ENCODE data around the gene SMYD3.

The SMYD3 gene

DNA sequence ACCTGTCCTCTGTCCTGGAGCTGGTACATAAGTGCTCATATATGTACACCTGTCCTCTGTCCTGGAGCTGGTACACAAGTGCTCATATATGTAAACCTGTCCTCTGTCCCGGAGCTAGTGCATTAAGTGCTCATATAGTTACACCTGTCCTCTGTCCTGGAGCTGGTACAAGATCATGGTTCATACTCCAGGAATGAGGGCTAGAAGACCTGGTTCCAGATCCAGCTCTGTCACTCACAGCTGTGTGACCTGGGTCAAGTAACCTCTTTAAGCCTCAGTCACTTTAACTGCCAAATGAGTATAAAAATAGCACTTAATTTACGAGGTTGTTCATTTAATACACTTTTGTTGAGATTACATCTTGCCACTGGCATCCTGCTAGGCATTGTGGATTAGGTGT, 28.0 kb downstream of the SMYD3 start:
- no peaks in the 10 kb centered on the region for H3K36me3 ChIP-seq (ENCODE audit: control insufficient read depth in 5 of 5, insufficient read depth in 5 of 5, low read length in 5 of 5)
- H3K27me3 ChIP-seq (ENCODE audit: control insufficient read depth in 5 of 5, insufficient read depth in 4 of 5, low read length in 5 of 5): no peaks in the 10 kb centered on the region
- no peak overlapping the region for H3K4me3 ChIP-seq (ENCODE audit: low read depth in 1 of 5, low read length in 5 of 5)
- no peak overlapping the region for H3K27ac ChIP-seq (ENCODE audit: low read depth, low read length)
- no peaks in the 10 kb centered on the region for H3K9me3 ChIP-seq (ENCODE audit: control insufficient read depth in 5 of 5, low read length in 5 of 5)
- H3K9ac ChIP-seq (ENCODE audit: low read length in 5 of 5): no peak overlapping the region
- H3K4me1 ChIP-seq (ENCODE audit: control insufficient read depth in 5 of 5, insufficient read depth in 5 of 5, low read length in 5 of 5): peaks cover 0 to 6% (median 0%) of the 10 kb centered on the region in 5 donors

DNA sequence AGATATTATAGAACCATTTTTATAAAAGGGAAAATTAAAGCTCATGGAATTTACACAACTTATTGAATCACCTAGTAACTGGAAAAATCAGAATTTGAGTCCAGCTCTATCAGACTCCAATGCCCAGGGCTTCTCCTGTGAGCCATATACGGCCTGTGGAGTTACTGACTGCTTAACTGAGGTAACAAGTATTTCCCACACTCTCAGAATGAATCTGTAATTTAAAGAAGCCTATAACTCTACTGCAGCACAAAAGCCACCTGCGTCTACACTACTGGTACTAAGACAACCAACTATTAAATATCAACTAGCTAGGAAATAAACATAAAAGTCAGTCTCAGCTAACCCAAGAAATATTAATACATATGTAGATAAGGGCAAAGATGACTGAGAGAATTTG, 29.4 kb downstream of the SMYD3 start:
- Histone ChIP-seq H3K27me3 (ENCODE audit: control insufficient read depth in 5 of 5, insufficient read depth in 4 of 5, low read length in 5 of 5) (no peaks in the 10 kb centered on the region), H3K9me3 (ENCODE audit: control insufficient read depth in 5 of 5, low read length in 5 of 5) (no peaks in the 10 kb centered on the region), H3K27ac (ENCODE audit: low read depth, low read length) (no peak overlapping the region), H3K4me1 (ENCODE audit: control insufficient read depth in 5 of 5, insufficient read depth in 5 of 5, low read length in 5 of 5) (no peaks in the 10 kb centered on the region), H3K4me3 (ENCODE audit: low read depth in 1 of 5, low read length in 5 of 5) (no peak overlapping the region), H3K9ac (ENCODE audit: low read length in 5 of 5) (no peak overlapping the region), H3K36me3 (ENCODE audit: control insufficient read depth in 5 of 5, insufficient read depth in 5 of 5, low read length in 5 of 5) (no peaks in the 10 kb centered on the region)

DNA sequence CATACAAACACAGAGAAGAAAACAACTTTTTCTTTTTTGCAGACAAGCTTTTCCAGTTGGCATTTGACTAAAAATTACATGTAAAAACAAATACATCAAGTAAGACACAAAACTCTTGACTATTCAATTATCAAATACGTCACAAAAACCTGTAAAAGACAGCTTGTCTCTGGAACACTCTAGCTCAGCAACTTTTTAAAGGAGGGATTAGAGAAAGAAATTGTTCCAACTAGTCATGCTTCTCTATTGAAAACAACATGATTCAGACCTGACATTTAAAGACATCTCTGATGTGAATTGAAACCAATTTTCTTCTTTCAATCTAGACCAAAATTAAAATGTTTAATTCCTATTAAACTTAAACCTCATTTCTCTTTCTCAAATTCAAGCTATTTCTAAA, 30.3 kb downstream of the SMYD3 start:
- no peak overlapping the region for H3K27ac ChIP-seq (ENCODE audit: low read depth, low read length)
- no peaks in the 10 kb centered on the region for H3K36me3 ChIP-seq (ENCODE audit: control insufficient read depth in 5 of 5, insufficient read depth in 5 of 5, low read length in 5 of 5)
- H3K9ac ChIP-seq (ENCODE audit: low read length in 5 of 5): no peak overlapping the region
- no peaks in the 10 kb centered on the region for H3K4me1 ChIP-seq (ENCODE audit: control insufficient read depth in 5 of 5, insufficient read depth in 5 of 5, low read length in 5 of 5)
- H3K9me3 ChIP-seq (ENCODE audit: control insufficient read depth in 5 of 5, low read length in 5 of 5): no peaks in the 10 kb centered on the region
- no peaks in the 10 kb centered on the region for H3K27me3 ChIP-seq (ENCODE audit: control insufficient read depth in 5 of 5, insufficient read depth in 4 of 5, low read length in 5 of 5)
- no peak overlapping the region for H3K4me3 ChIP-seq (ENCODE audit: low read depth in 1 of 5, low read length in 5 of 5)

DNA sequence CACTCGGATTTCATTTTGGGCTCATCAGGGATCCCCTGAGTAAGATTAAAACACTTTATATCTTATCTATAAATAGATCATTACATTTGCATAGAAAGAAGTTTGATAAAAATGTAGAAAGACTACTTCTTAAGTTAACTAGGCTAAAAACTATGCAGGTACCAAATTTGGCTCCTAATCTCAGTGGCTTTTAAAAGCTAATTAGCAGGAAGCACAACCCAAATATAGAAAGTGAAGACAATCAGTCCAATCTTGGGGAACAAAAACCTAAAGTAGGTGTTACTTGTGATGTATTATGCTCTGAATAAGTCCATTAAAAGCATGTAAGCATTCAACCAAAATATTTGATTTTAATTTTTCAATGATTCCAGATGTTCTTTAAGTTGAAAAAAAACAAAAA, 35.4 kb downstream of the SMYD3 start:
- Histone ChIP-seq H3K9ac (ENCODE audit: low read length in 5 of 5) (no peak overlapping the region), H3K4me3 (ENCODE audit: low read depth in 1 of 5, low read length in 5 of 5) (no peak overlapping the region), H3K4me1 (ENCODE audit: control insufficient read depth in 5 of 5, insufficient read depth in 5 of 5, low read length in 5 of 5) (no peaks in the 10 kb centered on the region), H3K27me3 (ENCODE audit: control insufficient read depth in 5 of 5, insufficient read depth in 4 of 5, low read length in 5 of 5) (no peaks in the 10 kb centered on the region), H3K9me3 (ENCODE audit: control insufficient read depth in 5 of 5, low read length in 5 of 5) (no peaks in the 10 kb centered on the region), H3K27ac (ENCODE audit: low read depth, low read length) (no peak overlapping the region), H3K36me3 (ENCODE audit: control insufficient read depth in 5 of 5, insufficient read depth in 5 of 5, low read length in 5 of 5) (no peaks in the 10 kb centered on the region)

DNA sequence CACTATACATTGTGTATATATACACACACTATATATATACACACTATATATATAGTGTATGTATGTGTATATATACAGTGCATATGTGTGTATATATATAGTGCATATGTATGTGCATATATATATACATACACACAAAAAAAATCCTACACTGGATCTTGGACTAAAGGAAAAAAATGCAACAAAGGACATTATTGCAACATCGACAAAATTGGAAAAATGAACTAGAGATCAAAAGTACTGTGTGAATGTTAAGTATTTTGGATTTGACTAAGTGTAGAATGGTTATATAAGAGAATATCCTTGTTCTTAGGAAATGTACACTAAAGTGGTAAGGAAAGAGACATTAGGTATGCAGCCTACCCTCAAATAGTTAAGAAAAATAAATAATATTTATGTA, 36.5 kb downstream of the SMYD3 start:
- H3K9me3 ChIP-seq (ENCODE audit: control insufficient read depth in 5 of 5, low read length in 5 of 5): no peaks in the 10 kb centered on the region
- H3K27me3 ChIP-seq (ENCODE audit: control insufficient read depth in 5 of 5, insufficient read depth in 4 of 5, low read length in 5 of 5): no peaks in the 10 kb centered on the region
- no peak overlapping the region for H3K4me3 ChIP-seq (ENCODE audit: low read depth in 1 of 5, low read length in 5 of 5)
- no peak overlapping the region for H3K27ac ChIP-seq (ENCODE audit: low read depth, low read length)
- H3K9ac ChIP-seq (ENCODE audit: low read length in 5 of 5): no peak overlapping the region
- no peaks in the 10 kb centered on the region for H3K36me3 ChIP-seq (ENCODE audit: control insufficient read depth in 5 of 5, insufficient read depth in 5 of 5, low read length in 5 of 5)
- no peaks in the 10 kb centered on the region for H3K4me1 ChIP-seq (ENCODE audit: control insufficient read depth in 5 of 5, insufficient read depth in 5 of 5, low read length in 5 of 5)

DNA sequence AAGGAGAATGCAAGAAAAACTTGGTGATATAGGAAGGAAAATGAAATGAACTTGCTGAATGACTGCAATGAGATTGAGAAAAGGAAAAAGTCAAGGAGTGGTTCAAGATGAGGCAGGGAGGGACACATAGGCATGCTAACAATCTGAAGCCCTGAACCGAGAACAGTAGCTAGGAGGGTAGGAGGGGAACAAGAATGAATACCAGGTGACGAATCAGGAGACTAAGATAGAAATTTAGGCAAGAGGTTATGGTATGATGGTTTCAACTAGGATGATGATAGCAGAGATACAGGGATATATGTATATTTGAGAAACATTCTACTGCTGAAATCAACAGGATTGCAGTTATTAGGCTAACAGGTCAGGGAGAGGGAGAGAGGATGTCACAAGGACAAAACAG, 44.1 kb downstream of the SMYD3 start:
- H3K27me3 ChIP-seq (ENCODE audit: control insufficient read depth in 5 of 5, insufficient read depth in 4 of 5, low read length in 5 of 5): peaks cover 0 to 5% (median 0%) of the 10 kb centered on the region in 5 donors
- no peak overlapping the region for H3K4me3 ChIP-seq (ENCODE audit: low read depth in 1 of 5, low read length in 5 of 5)
- peaks cover 0 to 15% (median 7%) of the 10 kb centered on the region in 5 donors for H3K4me1 ChIP-seq (ENCODE audit: control insufficient read depth in 5 of 5, insufficient read depth in 5 of 5, low read length in 5 of 5)
- H3K9me3 ChIP-seq (ENCODE audit: control insufficient read depth in 5 of 5, low read length in 5 of 5): peaks cover 0 to 2% (median 0%) of the 10 kb centered on the region in 5 donors
- no peaks in the 10 kb centered on the region for H3K36me3 ChIP-seq (ENCODE audit: control insufficient read depth in 5 of 5, insufficient read depth in 5 of 5, low read length in 5 of 5)
- no peak overlapping the region for H3K9ac ChIP-seq (ENCODE audit: low read length in 5 of 5)
- no peak overlapping the region for H3K27ac ChIP-seq (ENCODE audit: low read depth, low read length)

DNA sequence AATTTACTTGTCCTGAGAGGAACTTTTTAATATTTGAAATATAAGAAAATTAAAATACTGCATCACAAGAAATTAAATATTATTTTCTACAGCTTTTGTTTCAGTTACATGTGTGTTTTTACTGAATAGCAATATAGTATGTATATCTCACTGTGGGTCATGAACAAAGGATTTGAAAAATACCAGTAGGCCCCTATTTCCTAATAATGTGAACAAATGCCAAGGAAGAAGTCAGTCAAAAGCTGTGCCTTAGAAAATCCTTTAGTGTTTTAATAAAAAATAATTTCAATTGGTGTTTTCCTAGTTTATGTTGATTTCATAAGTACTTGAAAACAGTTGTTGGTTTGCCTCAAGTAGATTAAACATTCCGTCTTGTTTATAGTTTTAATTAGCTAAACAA, 46.7 kb downstream of the SMYD3 start:
- peaks cover 0 to 15% (median 7%) of the 10 kb centered on the region in 5 donors for H3K4me1 ChIP-seq (ENCODE audit: control insufficient read depth in 5 of 5, insufficient read depth in 5 of 5, low read length in 5 of 5)
- H3K27me3 ChIP-seq (ENCODE audit: control insufficient read depth in 5 of 5, insufficient read depth in 4 of 5, low read length in 5 of 5): peaks cover 0 to 5% (median 0%) of the 10 kb centered on the region in 5 donors
- no peak overlapping the region for H3K4me3 ChIP-seq (ENCODE audit: low read depth in 1 of 5, low read length in 5 of 5)
- no peak overlapping the region for H3K27ac ChIP-seq (ENCODE audit: low read depth, low read length)
- peaks cover 0 to 2% (median 0%) of the 10 kb centered on the region in 5 donors for H3K9me3 ChIP-seq (ENCODE audit: control insufficient read depth in 5 of 5, low read length in 5 of 5)
- H3K9ac ChIP-seq (ENCODE audit: low read length in 5 of 5): no peak overlapping the region
- H3K36me3 ChIP-seq (ENCODE audit: control insufficient read depth in 5 of 5, insufficient read depth in 5 of 5, low read length in 5 of 5): no peaks in the 10 kb centered on the region

DNA sequence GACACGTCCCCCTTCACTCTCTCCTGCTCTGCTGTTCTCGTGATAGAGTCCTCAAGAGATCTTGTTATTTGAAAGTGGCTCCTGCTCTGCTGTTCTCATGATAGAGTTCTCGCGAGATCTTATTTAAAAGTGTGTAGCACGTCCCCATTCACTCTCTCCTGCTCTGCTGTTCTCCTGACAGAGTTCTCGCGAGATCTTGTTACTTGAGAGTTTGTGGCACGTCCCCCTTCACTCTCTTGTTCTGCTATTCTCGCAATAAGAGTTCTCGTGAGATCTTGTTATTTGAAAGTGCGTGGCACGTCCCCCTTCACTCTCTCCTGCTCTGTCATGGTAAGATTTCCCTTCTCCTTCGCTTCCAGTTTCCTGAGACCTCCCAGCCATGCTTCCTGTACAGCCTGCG, 47.9 kb downstream of the SMYD3 start:
- Histone ChIP-seq H3K27me3 (ENCODE audit: control insufficient read depth in 5 of 5, insufficient read depth in 4 of 5, low read length in 5 of 5) (peaks cover 0 to 5% (median 0%) of the 10 kb centered on the region in 5 donors), H3K9me3 (ENCODE audit: control insufficient read depth in 5 of 5, low read length in 5 of 5) (peaks cover 0 to 2% (median 0%) of the 10 kb centered on the region in 5 donors), H3K4me1 (ENCODE audit: control insufficient read depth in 5 of 5, insufficient read depth in 5 of 5, low read length in 5 of 5) (peaks cover 0 to 15% (median 7%) of the 10 kb centered on the region in 5 donors), H3K4me3 (ENCODE audit: low read depth in 1 of 5, low read length in 5 of 5) (no peak overlapping the region), H3K9ac (ENCODE audit: low read length in 5 of 5) (peak overlapping the region in 1 of 5 donors; percentile 57), H3K27ac (ENCODE audit: low read depth, low read length) (no peak overlapping the region), H3K36me3 (ENCODE audit: control insufficient read depth in 5 of 5, insufficient read depth in 5 of 5, low read length in 5 of 5) (no peaks in the 10 kb centered on the region)

DNA sequence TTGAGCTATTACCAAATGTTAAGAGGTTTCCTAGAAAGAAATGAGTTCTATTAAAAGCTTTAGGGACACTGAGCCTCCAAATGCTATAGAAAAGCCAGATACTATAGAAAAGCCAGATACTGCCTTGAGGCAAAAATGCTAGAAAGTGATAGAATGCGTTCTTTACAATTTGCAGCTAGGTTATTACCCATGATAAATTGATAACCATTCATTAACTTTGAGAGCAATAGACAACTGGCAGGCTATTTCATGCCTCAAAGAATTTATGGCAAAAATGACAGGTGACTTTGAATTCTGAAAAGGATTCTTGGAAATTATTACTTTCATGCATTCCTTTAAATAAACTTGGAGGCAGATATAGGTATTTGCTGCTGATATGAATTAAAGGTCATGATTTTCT, 51.6 kb downstream of the SMYD3 start:
- Histone ChIP-seq H3K27me3 (ENCODE audit: control insufficient read depth in 5 of 5, insufficient read depth in 4 of 5, low read length in 5 of 5) (peaks cover 0 to 5% (median 0%) of the 10 kb centered on the region in 5 donors), H3K9me3 (ENCODE audit: control insufficient read depth in 5 of 5, low read length in 5 of 5) (peaks cover 0 to 2% (median 0%) of the 10 kb centered on the region in 5 donors), H3K27ac (ENCODE audit: low read depth, low read length) (no peak overlapping the region), H3K36me3 (ENCODE audit: control insufficient read depth in 5 of 5, insufficient read depth in 5 of 5, low read length in 5 of 5) (no peaks in the 10 kb centered on the region), H3K9ac (ENCODE audit: low read length in 5 of 5) (no peak overlapping the region), H3K4me1 (ENCODE audit: control insufficient read depth in 5 of 5, insufficient read depth in 5 of 5, low read length in 5 of 5) (peaks cover 0 to 7% (median 2%) of the 10 kb centered on the region in 5 donors), H3K4me3 (ENCODE audit: low read depth in 1 of 5, low read length in 5 of 5) (no peak overlapping the region)

DNA sequence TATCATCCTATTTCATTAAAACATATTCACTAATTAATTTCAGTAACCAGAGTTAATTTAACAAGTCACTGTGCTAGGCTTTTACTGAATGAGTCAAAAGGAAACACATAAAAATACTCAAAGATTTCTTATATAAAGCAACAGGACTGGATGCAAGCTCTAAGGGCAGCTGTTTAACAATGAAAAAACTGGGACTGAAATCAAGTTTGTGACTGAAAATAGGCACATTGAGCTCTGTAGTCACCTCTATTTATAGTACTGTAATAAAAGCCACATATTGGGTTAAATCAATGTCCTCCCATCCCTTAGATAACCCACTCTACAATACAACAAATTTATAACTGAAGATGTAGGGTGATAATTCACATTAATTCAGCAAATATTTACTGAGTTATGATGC, 52.4 kb downstream of the SMYD3 start:
- H3K36me3 ChIP-seq (ENCODE audit: control insufficient read depth in 5 of 5, insufficient read depth in 5 of 5, low read length in 5 of 5): no peaks in the 10 kb centered on the region
- H3K4me3 ChIP-seq (ENCODE audit: low read depth in 1 of 5, low read length in 5 of 5): no peak overlapping the region
- no peak overlapping the region for H3K27ac ChIP-seq (ENCODE audit: low read depth, low read length)
- H3K9me3 ChIP-seq (ENCODE audit: control insufficient read depth in 5 of 5, low read length in 5 of 5): peaks cover 0 to 2% (median 0%) of the 10 kb centered on the region in 5 donors
- H3K4me1 ChIP-seq (ENCODE audit: control insufficient read depth in 5 of 5, insufficient read depth in 5 of 5, low read length in 5 of 5): peaks cover 0 to 7% (median 0%) of the 10 kb centered on the region in 5 donors
- peaks cover 0 to 5% (median 0%) of the 10 kb centered on the region in 5 donors for H3K27me3 ChIP-seq (ENCODE audit: control insufficient read depth in 5 of 5, insufficient read depth in 4 of 5, low read length in 5 of 5)
- no peak overlapping the region for H3K9ac ChIP-seq (ENCODE audit: low read length in 5 of 5)
